ENCODE results near the gene TRAF2.

Gene TRAF2

DNA sequence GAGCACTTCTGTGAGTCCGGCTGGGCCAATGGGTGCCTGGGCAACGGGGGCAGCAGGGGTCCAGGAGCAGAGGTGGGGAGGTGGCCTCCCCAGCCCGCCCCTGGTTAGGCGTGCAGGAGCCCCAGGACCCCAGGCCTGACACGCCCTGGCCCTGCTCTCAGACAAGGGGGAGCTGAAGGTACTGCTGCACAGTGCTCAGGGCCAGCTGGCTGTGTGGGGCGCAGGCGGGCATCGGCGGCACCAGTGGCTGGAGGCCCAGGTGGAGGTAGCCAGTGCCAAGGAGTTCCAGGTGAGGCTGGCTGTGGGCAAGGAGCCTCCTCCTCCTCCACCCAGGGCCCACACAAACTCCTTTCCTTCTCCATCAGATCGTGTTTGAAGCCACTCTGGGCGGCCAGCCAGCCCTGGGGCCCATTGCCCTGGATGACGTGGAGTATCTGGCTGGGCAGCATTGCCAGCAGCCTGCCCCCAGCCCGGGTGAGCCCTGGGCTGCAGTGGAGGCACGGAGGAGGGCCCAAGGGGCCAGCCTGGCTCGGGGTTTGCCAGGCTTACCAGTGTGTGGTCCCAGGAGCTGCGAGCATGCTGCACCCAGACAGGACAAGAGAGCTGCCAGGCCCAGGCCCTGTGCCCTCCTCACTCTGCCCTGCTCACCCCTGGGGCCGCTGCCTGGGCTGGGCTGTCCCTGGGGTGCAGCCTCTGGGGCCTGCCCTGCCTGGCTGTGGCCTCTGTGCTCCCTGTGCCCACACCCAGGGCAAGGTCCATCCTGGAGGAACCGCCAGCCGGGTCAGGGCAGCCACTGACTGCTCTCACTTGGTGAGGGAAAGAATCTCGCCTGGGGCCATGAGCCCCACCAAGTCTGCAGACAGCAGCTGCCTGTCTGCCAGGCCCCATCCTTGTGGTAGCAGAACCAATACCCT lies 27.2 kb upstream of the TRAF2 start:
- no peak for TF ChIP-seq POLR2AphosphoS5 (IDR thresholded peaks at IDR 0.05; ENCODE audit: low read depth)
- TF ChIP-seq, protein P1, sequence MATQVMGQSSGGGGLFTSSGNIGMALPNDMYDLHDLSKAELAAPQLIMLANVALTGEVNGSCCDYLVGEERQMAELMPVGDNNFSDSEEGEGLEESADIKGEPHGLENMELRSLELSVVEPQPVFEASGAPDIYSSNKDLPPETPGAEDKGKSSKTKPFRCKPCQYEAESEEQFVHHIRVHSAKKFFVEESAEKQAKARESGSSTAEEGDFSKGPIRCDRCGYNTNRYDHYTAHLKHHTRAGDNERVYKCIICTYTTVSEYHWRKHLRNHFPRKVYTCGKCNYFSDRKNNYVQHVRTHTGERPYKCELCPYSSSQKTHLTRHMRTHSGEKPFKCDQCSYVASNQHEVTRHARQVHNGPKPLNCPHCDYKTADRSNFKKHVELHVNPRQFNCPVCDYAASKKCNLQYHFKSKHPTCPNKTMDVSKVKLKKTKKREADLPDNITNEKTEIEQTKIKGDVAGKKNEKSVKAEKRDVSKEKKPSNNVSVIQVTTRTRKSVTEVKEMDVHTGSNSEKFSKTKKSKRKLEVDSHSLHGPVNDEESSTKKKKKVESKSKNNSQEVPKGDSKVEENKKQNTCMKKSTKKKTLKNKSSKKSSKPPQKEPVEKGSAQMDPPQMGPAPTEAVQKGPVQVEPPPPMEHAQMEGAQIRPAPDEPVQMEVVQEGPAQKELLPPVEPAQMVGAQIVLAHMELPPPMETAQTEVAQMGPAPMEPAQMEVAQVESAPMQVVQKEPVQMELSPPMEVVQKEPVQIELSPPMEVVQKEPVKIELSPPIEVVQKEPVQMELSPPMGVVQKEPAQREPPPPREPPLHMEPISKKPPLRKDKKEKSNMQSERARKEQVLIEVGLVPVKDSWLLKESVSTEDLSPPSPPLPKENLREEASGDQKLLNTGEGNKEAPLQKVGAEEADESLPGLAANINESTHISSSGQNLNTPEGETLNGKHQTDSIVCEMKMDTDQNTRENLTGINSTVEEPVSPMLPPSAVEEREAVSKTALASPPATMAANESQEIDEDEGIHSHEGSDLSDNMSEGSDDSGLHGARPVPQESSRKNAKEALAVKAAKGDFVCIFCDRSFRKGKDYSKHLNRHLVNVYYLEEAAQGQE (IDR thresholded peaks at IDR 0.05; ENCODE audit: insufficient replicate concordance, low read depth): no peak
- no peak for TF ChIP-seq SPI1 (IDR thresholded peaks at IDR 0.05; ENCODE audit: borderline replicate concordance, low read depth)
- TF ChIP-seq, protein P2, sequence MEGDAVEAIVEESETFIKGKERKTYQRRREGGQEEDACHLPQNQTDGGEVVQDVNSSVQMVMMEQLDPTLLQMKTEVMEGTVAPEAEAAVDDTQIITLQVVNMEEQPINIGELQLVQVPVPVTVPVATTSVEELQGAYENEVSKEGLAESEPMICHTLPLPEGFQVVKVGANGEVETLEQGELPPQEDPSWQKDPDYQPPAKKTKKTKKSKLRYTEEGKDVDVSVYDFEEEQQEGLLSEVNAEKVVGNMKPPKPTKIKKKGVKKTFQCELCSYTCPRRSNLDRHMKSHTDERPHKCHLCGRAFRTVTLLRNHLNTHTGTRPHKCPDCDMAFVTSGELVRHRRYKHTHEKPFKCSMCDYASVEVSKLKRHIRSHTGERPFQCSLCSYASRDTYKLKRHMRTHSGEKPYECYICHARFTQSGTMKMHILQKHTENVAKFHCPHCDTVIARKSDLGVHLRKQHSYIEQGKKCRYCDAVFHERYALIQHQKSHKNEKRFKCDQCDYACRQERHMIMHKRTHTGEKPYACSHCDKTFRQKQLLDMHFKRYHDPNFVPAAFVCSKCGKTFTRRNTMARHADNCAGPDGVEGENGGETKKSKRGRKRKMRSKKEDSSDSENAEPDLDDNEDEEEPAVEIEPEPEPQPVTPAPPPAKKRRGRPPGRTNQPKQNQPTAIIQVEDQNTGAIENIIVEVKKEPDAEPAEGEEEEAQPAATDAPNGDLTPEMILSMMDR (IDR thresholded peaks at IDR 0.05; ENCODE audit: insufficient read depth, low read length): no peak
- TF ChIP-seq GABPA (IDR thresholded peaks at IDR 0.05; ENCODE audit: low read depth): no peak
- H3K4me3 ChIP-seq (replicated peaks; ENCODE audit: insufficient read depth, low read length): no peak overlapping the region
- no peaks in the 10 kb centered on the region for H3K27me3 ChIP-seq (ENCODE audit: insufficient read depth, poor library complexity, severe bottlenecking)
- H3K27ac ChIP-seq (replicated peaks): no peak overlapping the region
- DNase-seq (ENCODE audit: low read depth in 1 of 2, low spot score in 1 of 2): no peak

DNA sequence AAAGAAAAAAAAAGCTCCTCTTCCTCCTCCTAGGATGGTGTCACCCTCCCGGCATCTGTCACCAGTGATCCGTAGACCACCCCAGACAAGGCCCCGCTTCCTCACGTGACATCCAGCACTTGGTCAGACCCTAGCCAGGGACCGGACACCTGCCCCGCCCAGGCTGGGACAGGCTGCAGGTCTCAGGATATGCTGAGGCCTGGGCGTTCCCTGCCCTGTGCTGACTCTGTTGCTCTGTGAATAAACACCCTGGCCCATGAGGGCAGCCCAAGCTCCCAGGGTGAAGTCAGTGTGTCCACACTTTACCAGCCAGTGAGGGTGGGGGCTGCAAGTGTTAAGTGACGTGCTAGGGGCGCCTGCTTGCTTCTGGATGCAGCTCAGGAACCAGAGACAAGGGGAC lies 25.8 kb upstream of the TRAF2 start:
- Histone ChIP-seq H3K4me3 (replicated peaks; ENCODE audit: insufficient read depth, low read length) (no peak overlapping the region), H3K27ac (replicated peaks) (no peak overlapping the region), H3K27me3 (ENCODE audit: insufficient read depth, poor library complexity, severe bottlenecking) (no peaks in the 10 kb centered on the region)
- no peak for DNase-seq (ENCODE audit: low read depth in 1 of 2, low spot score in 1 of 2)
- TF ChIP-seq, protein P1 (IDR thresholded peaks at IDR 0.05; ENCODE audit: insufficient replicate concordance, low read depth): no peak
- TF ChIP-seq POLR2AphosphoS5 (IDR thresholded peaks at IDR 0.05; ENCODE audit: low read depth): no peak
- TF ChIP-seq, protein P2 (IDR thresholded peaks at IDR 0.05; ENCODE audit: insufficient read depth, low read length): no peak
- TF ChIP-seq GABPA (IDR thresholded peaks at IDR 0.05; ENCODE audit: low read depth): no peak
- TF ChIP-seq SPI1 (IDR thresholded peaks at IDR 0.05; ENCODE audit: borderline replicate concordance, low read depth): no peak

DNA sequence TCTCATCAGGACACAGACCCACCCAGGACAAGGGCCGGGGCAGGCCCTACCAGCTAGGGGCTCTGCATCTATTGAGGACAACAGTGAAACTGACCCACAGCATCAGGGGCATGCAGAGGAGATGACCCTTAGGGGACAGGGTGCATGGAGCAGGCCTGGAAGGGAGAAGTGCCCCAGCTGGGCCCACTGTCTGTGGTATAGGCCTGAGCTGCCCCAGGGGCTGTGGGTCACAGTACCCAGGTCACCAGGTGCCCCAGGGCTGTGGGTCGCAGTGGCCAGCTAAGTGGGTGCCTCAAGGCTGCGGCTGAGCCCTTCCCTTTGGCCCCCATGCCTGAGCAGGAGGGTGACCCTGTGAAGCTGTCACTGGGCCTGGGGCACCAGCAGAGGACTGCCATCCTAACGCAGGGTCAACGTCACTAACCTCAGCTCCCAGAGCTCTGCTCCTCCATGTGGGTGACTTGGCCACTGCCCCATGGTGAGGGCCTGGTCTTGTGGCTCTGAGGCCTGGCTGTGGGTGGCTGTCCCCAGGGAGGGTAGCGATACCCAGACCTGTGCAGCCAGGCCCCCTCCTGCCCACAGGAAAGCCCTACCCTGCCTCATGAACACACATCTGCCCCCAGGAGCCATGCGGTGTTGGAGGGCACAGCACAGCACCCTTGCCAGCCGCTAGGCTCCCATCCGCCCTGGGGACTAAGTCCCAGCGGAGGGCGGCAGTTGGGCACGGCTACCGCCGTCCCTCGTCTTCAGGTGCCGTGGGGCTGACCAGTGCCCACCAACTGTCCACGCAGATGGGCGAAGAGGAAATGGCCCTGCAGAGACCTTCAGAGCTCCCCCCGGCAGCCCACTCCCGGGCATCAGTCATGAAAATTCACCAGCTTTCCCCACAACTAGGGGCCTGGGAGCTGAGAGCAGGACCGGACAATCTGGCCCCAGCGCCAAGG lies 25.1 kb upstream of the TRAF2 start:
- no peak overlapping the region for H3K27ac ChIP-seq (replicated peaks)
- no peak for DNase-seq (ENCODE audit: low read depth in 1 of 2, low spot score in 1 of 2)
- H3K4me3 ChIP-seq (replicated peaks; ENCODE audit: insufficient read depth, low read length): no peak overlapping the region
- no peaks in the 10 kb centered on the region for H3K27me3 ChIP-seq (ENCODE audit: insufficient read depth, poor library complexity, severe bottlenecking)
- TF ChIP-seq, protein P2 (IDR thresholded peaks at IDR 0.05; ENCODE audit: insufficient read depth, low read length): no peak
- TF ChIP-seq POLR2AphosphoS5 (IDR thresholded peaks at IDR 0.05; ENCODE audit: low read depth) (no peak; the same call in 1 of the 2 replicates), SPI1 (IDR thresholded peaks at IDR 0.05; ENCODE audit: borderline replicate concordance, low read depth) (no peak), GABPA (IDR thresholded peaks at IDR 0.05; ENCODE audit: low read depth) (no peak)
- TF ChIP-seq, protein P1 (IDR thresholded peaks at IDR 0.05; ENCODE audit: insufficient replicate concordance, low read depth): no peak
